GM23338 (cell line): ENCODE results near the gene PUM2. TPM values are rescaled to one million over a fixed set of nuclear protein-coding genes. Genes with fewer than 3 reads are reported as not detected.
"Not testable (repeated sequence)": the region's sequence is repeated elsewhere in the genome, so short reads cannot be mapped to it uniquely, and the experiment has no call there.

Experiments
- ATAC-seq: fragments of 200-7000 bp; cut with Tn5 transposase; 3 replicates; pipeline ENCODE4 v1.9.1; 2020
- DNase-seq: peaks from one replicate; pipeline ENCODE4 v3.0.0-alpha.2; 2015; ENCODE audit warnings: low spot score
- H2AFZ ChIP-seq: fragments of 200-600 bp; sonication (generic); 2 replicates; pipeline ENCODE4 v1.8.0; 2016; ENCODE audit warnings: antibody characterized with exemption, mild to moderate bottlenecking, moderate library complexity
- H3F3A ChIP-seq: fragments of 200-600 bp; sonication (generic); replicated peaks from 2 replicates; pipeline ENCODE4 v1.8.0; 2017; ENCODE audit warnings: antibody characterized with exemption, mixed run types, low read depth
- H3K27ac ChIP-seq: fragments of 200-600 bp; sonication (generic); 2 replicates; pipeline ENCODE4 v1.6.1; 2016; ENCODE audit warnings: low read depth
- H3K27me3 ChIP-seq: fragments of 200-600 bp; sonication (generic); 2 replicates; pipeline ENCODE4 v1.8.0; 2016; ENCODE audit warnings: mild to moderate bottlenecking, mixed run types, moderate library complexity; ENCODE audit not compliant: insufficient read depth
- H3K36me3 ChIP-seq: fragments of 200-600 bp; sonication (generic); 2 replicates; pipeline ENCODE4 v1.8.0; 2016; ENCODE audit warnings: mild to moderate bottlenecking; ENCODE audit not compliant: insufficient read depth
- H3K4me1 ChIP-seq: fragments of 200-600 bp; sonication (generic); 2 replicates; pipeline ENCODE4 v1.8.0; 2016; ENCODE audit warnings: mild to moderate bottlenecking, moderate library complexity; ENCODE audit not compliant: insufficient read depth
- H3K4me2 ChIP-seq: fragments of 200-600 bp; sonication (generic); 2 replicates; pipeline ENCODE4 v1.7.1; 2017; ENCODE audit warnings: mixed run types
- H3K4me3 ChIP-seq: fragments of 200-600 bp; sonication (generic); 2 replicates; pipeline ENCODE4 v1.6.1; 2016; ENCODE audit warnings: mixed run types
- H3K79me2 ChIP-seq: fragments of 200-600 bp; sonication (generic); replicated peaks from 2 replicates; pipeline ENCODE4 v1.8.0; 2017; ENCODE audit warnings: mild to moderate bottlenecking; ENCODE audit not compliant: insufficient read depth
- H3K9me2 ChIP-seq: fragments of 200-600 bp; sonication (generic); 2 replicates; pipeline ENCODE4 v1.8.0; 2017; ENCODE audit not compliant: insufficient read depth
- H4K20me1 ChIP-seq: fragments of 200-600 bp; sonication (generic); replicated peaks from 2 replicates; pipeline ENCODE4 v1.8.0; 2017; ENCODE audit warnings: mild to moderate bottlenecking; ENCODE audit not compliant: insufficient read depth
- H3K27ac Mint-ChIP-seq: 2 replicates; pipeline ENCODE4 v1.8.0; 2020; ENCODE audit warnings: inconsistent platforms, mild to moderate bottlenecking, moderate library complexity, mixed read lengths
- H3K27me3 Mint-ChIP-seq: 3 replicates; pipeline ENCODE4 v1.8.0; 2022; ENCODE audit warnings: low read depth, mild to moderate bottlenecking, moderate library complexity, mixed read lengths, inconsistent platforms; ENCODE audit not compliant: insufficient read depth, poor library complexity
- H3K36me3 Mint-ChIP-seq: 3 replicates; pipeline ENCODE4 v1.8.0; 2021; ENCODE audit warnings: low read depth, mild to moderate bottlenecking, inconsistent platforms, moderate library complexity, mixed read lengths
- H3K4me1 Mint-ChIP-seq: 3 replicates; pipeline ENCODE4 v1.8.0; 2020; ENCODE audit warnings: mild to moderate bottlenecking, inconsistent platforms, mixed read lengths
- H3K4me3 Mint-ChIP-seq: 3 replicates; pipeline ENCODE4 v1.8.0; 2021; ENCODE audit warnings: moderate library complexity, mild to moderate bottlenecking, inconsistent platforms, mixed read lengths
- H3K9me3 Mint-ChIP-seq: 3 replicates; pipeline ENCODE4 v1.8.0; 2020; ENCODE audit warnings: moderate library complexity, mild to moderate bottlenecking, inconsistent platforms, mixed read lengths
- CREB1 ChIP-seq: fragments of 250-450 bp; sonication (Bioruptor Pico); IDR thresholded peaks from 2 replicates; pipeline ENCODE4 v1.5.0; 2020; ENCODE audit warnings: low read depth, mild to moderate bottlenecking, moderate library complexity
- EZH2 ChIP-seq: fragments of 200-600 bp; sonication (generic); IDR thresholded peaks from one replicate; pipeline ENCODE4 v1.8.0; 2017; ENCODE audit warnings: antibody characterized with exemption, mild to moderate bottlenecking, low read depth; ENCODE audit not compliant: unreplicated experiment
- polyA plus RNA-seq: library from polyadenylated mRNA; unstranded; fragments of >200 nt; fragmentation: Nextera tagmentation; extraction: Ambion mirVana; gene quantifications from 2 replicates; pipeline ENCODE4 v1.2.1, GENCODE V29; 2016
- total RNA-seq: library from RNA; depleted of rRNA; stranded (reverse); fragments of >200 nt; shearing (Covaris generic); gene quantifications from 2 replicates; pipeline ENCODE4 v1.2.3, GENCODE V29; 2014
- TF ChIP-seq, protein P1 (sequence below), 2 experiments: fragments of 200-600 bp in 1 of 2; sonication (generic) in 1 of 2; conservative IDR thresholded peaks; 2 replicates each; pipeline versions ENCODE4 v1.5.1 to v1.6.1; 2016 to 2017; ENCODE audit warnings: antibody characterized with exemption in 2 of 2, low read depth in 2 of 2, mild to moderate bottlenecking in 2 of 2, moderate library complexity in 1 of 2

Gene PUM2
- total and polyA plus RNA-seq, 2 experiments from 2014 or later: 29.9 to 94.1 TPM

DNA sequence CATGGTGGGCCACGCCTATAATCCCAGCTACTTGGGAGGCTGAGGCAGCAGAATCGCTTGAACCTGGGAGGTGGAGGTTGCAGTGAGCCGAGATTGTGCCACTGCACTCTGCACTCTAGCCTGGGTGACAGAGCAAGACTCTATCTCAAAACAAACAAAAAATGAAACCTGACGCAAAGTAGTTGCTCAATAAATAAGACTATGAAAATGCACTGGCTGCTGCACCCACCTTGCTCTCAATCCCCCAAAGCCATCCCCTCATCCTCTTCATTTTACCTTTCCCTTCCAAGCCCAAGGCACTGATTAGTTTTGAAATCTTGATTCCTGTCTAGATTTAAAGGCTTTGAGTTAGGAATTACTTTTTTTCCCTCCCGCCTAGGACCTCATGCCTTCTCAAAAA, 107.0 kb downstream of the PUM2 start:
- not testable (repeated sequence) for H3K4me3 ChIP-seq, H3K79me2 ChIP-seq, DNase-seq, H3K27me3 ChIP-seq, H3K4me1 ChIP-seq, H3K9me3 Mint-ChIP-seq, H4K20me1 ChIP-seq, H2AFZ ChIP-seq, ATAC-seq, H3K4me1 Mint-ChIP-seq, H3K27ac ChIP-seq, H3K36me3 ChIP-seq, H3K4me2 ChIP-seq, H3F3A ChIP-seq, H3K27ac Mint-ChIP-seq, H3K4me3 Mint-ChIP-seq, H3K9me2 ChIP-seq
- H3K36me3 Mint-ChIP-seq: peaks cover 15% of the 10 kb centered on the region; the same call in 2 of the 3 replicates
- H3K27me3 Mint-ChIP-seq: peaks cover 15% of the 10 kb centered on the region

DNA sequence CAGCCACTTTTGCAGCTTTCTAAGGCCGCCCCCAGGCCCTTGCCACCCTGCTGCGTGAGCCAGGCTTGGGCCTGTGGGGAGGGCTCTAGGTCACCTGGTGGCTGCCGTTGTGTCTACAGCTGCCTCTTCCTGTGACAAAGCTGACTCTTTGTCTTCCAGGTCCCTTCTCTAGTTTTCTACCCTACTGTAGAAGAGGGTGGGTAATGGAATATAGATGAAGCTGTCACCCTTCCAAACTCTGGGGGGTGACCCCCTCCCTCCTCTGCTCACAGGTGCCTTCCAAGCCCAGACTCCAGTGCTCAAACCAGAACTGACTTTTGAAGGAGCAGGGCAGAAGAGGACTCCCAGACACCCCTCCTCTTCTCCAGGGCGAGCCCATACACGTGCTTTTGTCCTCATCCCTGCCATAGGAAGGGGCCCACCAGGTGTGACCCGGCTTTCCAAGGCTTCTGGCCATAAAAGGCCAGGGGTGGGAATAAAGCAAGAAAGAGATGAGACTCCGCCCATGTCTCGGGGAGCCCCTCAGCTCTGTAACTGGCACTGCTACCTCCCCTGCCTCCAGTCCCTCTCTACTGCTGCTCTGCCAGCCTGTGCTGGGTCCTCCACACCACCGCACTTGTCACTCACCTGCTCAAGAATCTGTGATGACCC, 107.8 kb downstream of the PUM2 start:
- no peak overlapping the region for H3K4me3 Mint-ChIP-seq
- H3K27me3 ChIP-seq: no peaks in the 10 kb centered on the region
- peaks cover 9% of the 10 kb centered on the region for H3K4me1 Mint-ChIP-seq
- DNase-seq: peak; percentile 62
- H3K36me3 ChIP-seq: no peaks in the 10 kb centered on the region
- H3K36me3 Mint-ChIP-seq: peaks cover 10% of the 10 kb centered on the region; the same call in 2 of the 3 replicates
- H3K79me2 ChIP-seq: no peaks in the 10 kb centered on the region
- peak overlapping the region; percentile 69; the same call in 1 of the 2 replicates for H2AFZ ChIP-seq
- H3K4me1 ChIP-seq: peaks cover 5% of the 10 kb centered on the region; the same call in 1 of the 2 replicates
- no peaks in the 10 kb centered on the region for H4K20me1 ChIP-seq
- ATAC-seq: peak; percentile 70
- TF ChIP-seq EZH2: no peak
- TF ChIP-seq, protein P1, sequence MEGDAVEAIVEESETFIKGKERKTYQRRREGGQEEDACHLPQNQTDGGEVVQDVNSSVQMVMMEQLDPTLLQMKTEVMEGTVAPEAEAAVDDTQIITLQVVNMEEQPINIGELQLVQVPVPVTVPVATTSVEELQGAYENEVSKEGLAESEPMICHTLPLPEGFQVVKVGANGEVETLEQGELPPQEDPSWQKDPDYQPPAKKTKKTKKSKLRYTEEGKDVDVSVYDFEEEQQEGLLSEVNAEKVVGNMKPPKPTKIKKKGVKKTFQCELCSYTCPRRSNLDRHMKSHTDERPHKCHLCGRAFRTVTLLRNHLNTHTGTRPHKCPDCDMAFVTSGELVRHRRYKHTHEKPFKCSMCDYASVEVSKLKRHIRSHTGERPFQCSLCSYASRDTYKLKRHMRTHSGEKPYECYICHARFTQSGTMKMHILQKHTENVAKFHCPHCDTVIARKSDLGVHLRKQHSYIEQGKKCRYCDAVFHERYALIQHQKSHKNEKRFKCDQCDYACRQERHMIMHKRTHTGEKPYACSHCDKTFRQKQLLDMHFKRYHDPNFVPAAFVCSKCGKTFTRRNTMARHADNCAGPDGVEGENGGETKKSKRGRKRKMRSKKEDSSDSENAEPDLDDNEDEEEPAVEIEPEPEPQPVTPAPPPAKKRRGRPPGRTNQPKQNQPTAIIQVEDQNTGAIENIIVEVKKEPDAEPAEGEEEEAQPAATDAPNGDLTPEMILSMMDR (conservative IDR thresholded peaks at IDR 0.05; ENCODE audit: low read depth in 2 of 2): 0 out of 4 replicates have a peak, but pooled peaks of 1 of the 2 experiments have one; percentile 18
- H3K27me3 Mint-ChIP-seq: peaks cover 15% of the 10 kb centered on the region
- no peak overlapping the region for H3K4me3 ChIP-seq
- no peak overlapping the region for H3K27ac Mint-ChIP-seq
- no peaks in the 10 kb centered on the region for H3F3A ChIP-seq
- no peaks in the 10 kb centered on the region; the same call in 2 of the 3 replicates for H3K9me3 Mint-ChIP-seq
- no peak overlapping the region for H3K27ac ChIP-seq
- no peak overlapping the region for H3K4me2 ChIP-seq
- peaks cover 5% of the 10 kb centered on the region; the same call in 1 of the 2 replicates for H3K9me2 ChIP-seq

DNA sequence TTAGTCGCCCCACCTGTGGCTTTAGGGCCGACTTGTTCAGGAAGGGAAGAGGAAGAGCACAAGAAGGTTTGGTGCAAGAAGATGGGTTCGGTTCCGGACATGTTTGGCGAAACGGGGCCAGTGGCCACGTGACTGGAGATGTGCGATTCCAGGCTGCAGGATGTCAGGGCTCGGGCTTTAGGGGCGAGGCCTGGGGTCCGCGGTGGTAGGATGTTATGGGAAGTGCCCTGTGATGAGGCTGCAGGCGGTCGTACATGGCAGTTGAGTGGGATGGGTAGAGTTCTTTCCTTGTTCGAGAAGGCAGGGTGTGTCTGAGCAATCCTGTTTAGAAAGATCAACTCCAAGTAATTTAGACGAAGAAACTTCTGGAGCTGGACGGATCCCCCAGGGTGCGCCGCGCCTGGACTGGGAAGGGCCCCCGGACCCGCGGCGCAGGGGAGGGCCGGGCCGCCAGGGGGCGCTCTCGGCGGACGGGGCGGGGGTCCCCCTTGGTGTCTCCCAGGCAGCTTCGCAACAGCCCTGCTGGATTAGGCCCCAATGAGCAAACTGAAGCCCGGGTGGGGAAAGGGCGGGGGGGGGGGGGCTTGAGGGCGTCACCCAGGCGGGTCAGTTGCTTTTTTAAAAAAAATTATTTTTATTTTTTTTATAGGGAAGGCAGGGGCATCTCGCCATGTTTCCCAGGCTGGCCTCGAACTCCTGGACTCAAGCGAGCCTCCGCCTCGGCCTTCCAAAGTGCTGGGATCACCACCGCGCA, 108.5 kb downstream of the PUM2 start:
- Histone ChIP-seq H3K4me2 (peak overlapping the region; percentile 62), H4K20me1 (no peaks in the 10 kb centered on the region), H3F3A (no peaks in the 10 kb centered on the region), H2AFZ (peak overlapping the region; percentile 97), H3K9me2 (peaks cover 6% of the 10 kb centered on the region; the same call in 1 of the 2 replicates), H3K27me3 (no peaks in the 10 kb centered on the region), H3K79me2 (no peaks in the 10 kb centered on the region), H3K27ac (no peak overlapping the region), H3K36me3 (no peaks in the 10 kb centered on the region), H3K4me3 (peak overlapping the region; percentile 40; the same call in 1 of the 2 replicates), H3K4me1 (peaks cover 5% of the 10 kb centered on the region; the same call in 1 of the 2 replicates)
- TF ChIP-seq CREB1 (CRISPR knock-in tag): no peak
- TF ChIP-seq, protein P1 (conservative IDR thresholded peaks at IDR 0.05; ENCODE audit: low read depth in 2 of 2): peak; percentile 71 to 80
- Mint-ChIP-seq H3K9me3 (no peaks in the 10 kb centered on the region; the same call in 2 of the 3 replicates), H3K27ac (no peak overlapping the region), H3K27me3 (peaks cover 15% of the 10 kb centered on the region), H3K4me3 (no peak overlapping the region), H3K4me1 (peaks cover 9% of the 10 kb centered on the region), H3K36me3 (peaks cover 3% of the 10 kb centered on the region; the same call in 2 of the 3 replicates)
- peak; percentile 86 for ATAC-seq
- DNase-seq: peak; percentile 72

DNA sequence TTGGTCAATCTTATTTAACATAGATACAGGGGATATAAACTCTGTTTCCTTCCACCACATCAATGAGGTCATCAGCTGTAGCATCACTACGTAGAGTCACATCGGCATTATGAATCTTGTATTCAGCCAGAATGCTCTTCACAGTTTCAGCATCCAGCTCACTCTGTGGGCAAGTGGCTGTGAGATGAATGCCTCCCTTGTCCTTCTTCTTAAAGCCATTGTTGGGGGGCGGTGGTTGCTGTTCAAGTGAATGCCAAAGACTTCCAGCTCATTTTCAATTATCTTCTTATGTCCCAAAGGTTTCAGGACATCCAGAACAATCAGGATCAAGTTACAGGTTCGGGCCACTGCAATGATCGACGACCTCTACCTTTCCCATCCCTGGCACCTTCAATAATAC, 110.4 kb downstream of the PUM2 start:
- ATAC-seq, H3K9me2 ChIP-seq, H3K4me3 Mint-ChIP-seq: not testable (repeated sequence)

More for the DNA sequence above, 110.4 kb downstream of the PUM2 start:
- H3K9me3 Mint-ChIP-seq, H3K27me3 ChIP-seq, H3K4me2 ChIP-seq, H3K4me1 ChIP-seq, H3K4me1 Mint-ChIP-seq, H4K20me1 ChIP-seq, H3K79me2 ChIP-seq, H3F3A ChIP-seq, H3K36me3 Mint-ChIP-seq, H2AFZ ChIP-seq, H3K36me3 ChIP-seq, H3K27ac Mint-ChIP-seq, H3K27ac ChIP-seq, H3K4me3 ChIP-seq, DNase-seq: not testable (repeated sequence)
- peaks cover 15% of the 10 kb centered on the region for H3K27me3 Mint-ChIP-seq
